PC-3 (cell line): ENCODE data around the gene IFT122.

Experiments used
- EZH2 ChIP-seq: fragments of 300-600 bp; sonication (generic); IDR thresholded peaks from one replicate; pipeline ENCODE4 v1.6.1; 2017; ENCODE audit warnings: antibody characterized with exemption, mild to moderate bottlenecking, low read length; ENCODE audit not compliant: unreplicated experiment
- EZH2phosphoT487 ChIP-seq: fragments of 300-600 bp; sonication (generic); IDR thresholded peaks from 2 replicates; pipeline ENCODE4 v1.6.1; 2018; ENCODE audit warnings: mild to moderate bottlenecking, antibody characterized with exemption, low read length, borderline replicate concordance
- TF ChIP-seq, protein P1 (sequence below): fragments of 300-600 bp; sonication (generic); conservative IDR thresholded peaks from 2 replicates; pipeline ENCODE4 v1.5.1; 2017; ENCODE audit warnings: antibody characterized with exemption, low read depth, mild to moderate bottlenecking, low read length

DNA sequence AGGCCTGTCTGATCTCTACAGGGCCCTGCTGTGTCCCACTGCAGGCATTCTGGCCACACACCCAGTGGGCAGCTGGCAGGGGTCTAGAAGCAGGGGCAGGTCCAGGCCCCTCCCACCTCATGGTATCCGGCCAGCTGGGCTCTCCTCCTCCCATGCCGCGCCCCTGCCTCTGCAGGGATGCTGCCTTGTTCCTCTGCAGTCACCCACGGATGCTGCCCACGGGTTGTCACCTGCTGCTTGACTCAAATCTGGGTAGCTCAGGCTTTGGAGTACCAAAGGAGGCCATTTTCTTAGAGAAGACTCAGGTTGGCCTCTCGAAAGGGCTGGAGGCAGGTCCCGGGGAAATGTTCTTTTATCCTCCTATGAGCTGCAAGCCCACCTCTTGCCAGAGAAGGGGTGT is 36.6 kb upstream of the IFT122 start:
- TF ChIP-seq, protein P1, sequence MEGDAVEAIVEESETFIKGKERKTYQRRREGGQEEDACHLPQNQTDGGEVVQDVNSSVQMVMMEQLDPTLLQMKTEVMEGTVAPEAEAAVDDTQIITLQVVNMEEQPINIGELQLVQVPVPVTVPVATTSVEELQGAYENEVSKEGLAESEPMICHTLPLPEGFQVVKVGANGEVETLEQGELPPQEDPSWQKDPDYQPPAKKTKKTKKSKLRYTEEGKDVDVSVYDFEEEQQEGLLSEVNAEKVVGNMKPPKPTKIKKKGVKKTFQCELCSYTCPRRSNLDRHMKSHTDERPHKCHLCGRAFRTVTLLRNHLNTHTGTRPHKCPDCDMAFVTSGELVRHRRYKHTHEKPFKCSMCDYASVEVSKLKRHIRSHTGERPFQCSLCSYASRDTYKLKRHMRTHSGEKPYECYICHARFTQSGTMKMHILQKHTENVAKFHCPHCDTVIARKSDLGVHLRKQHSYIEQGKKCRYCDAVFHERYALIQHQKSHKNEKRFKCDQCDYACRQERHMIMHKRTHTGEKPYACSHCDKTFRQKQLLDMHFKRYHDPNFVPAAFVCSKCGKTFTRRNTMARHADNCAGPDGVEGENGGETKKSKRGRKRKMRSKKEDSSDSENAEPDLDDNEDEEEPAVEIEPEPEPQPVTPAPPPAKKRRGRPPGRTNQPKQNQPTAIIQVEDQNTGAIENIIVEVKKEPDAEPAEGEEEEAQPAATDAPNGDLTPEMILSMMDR: no peak
- TF ChIP-seq EZH2 (no peak), EZH2phosphoT487 (no peak)
